ENCODE results near the gene NOD1. TPM values are rescaled to one million over a fixed set of nuclear protein-coding genes. Genes with fewer than 3 reads are reported as not detected.

The NOD1 gene
- total and polyA plus RNA-seq, 2 donors (not counting 1 experiment from before 2014, with no cell fraction given) = 20.6 to 28.8 TPM

GRCh38 chr7:30513762-30514161 lies 35.2 kb upstream of the NOD1 start:
- no peaks in the 10 kb centered on the region for H3K27me3 Mint-ChIP-seq
- DNase-seq (no peak), ATAC-seq (ENCODE audit: low read depth) (no peak)
- no peak overlapping the region for H3K4me3 ChIP-seq (ENCODE audit: control extremely low read depth in 1 of 5, extremely low read depth in 1 of 5, insufficient read depth in 1 of 5, low read depth in 2 of 5, low read length in 4 of 5)
- no peak for TF ChIP-seq CTCF (IDR thresholded peaks at IDR 0.05)
- no peak for TF ChIP-seq EZH2 (IDR thresholded peaks at IDR 0.05; ENCODE audit: borderline replicate concordance, insufficient read depth, low read depth, low read length, poor library complexity, severe bottlenecking)
- H3K27ac Mint-ChIP-seq = no peak overlapping the region
- H3K9ac ChIP-seq (ENCODE audit: low read length) = no peak overlapping the region
- H3K79me2 ChIP-seq (ENCODE audit: control insufficient read depth, insufficient read depth, low read length) = no peaks in the 10 kb centered on the region
- H3K36me3 ChIP-seq (replicated peaks in 1 of 2; ENCODE audit: control extremely low read depth in 1 of 2, control insufficient read depth in 1 of 2, extremely low read depth in 1 of 2, insufficient read depth in 2 of 2, low read length in 1 of 2) = no peaks in the 10 kb centered on the region
- no peaks in the 10 kb centered on the region for H3K9me3 Mint-ChIP-seq (ENCODE audit: insufficient read depth)
- H2AFZ ChIP-seq (ENCODE audit: insufficient read depth, low read depth, low read length, poor library complexity, severe bottlenecking) = no peak overlapping the region
- intact Hi-C loops (cut with micrococcal nuclease) = no loop called here
- no peak overlapping the region for H3K27ac ChIP-seq (ENCODE audit: low read length in 2 of 2)
- 100% methylated on average over 1 of the region's 2 CpGs for WGBS (ENCODE audit: insufficient coverage)
- POLR2A ChIA-PET = no interaction called here
- H4K20me1 ChIP-seq (ENCODE audit: control insufficient read depth, insufficient read depth, low read length, poor library complexity, severe bottlenecking) = no peaks in the 10 kb centered on the region
- H3K4me2 ChIP-seq (replicated peaks; ENCODE audit: low read depth, low read length, poor library complexity, severe bottlenecking) = no peak overlapping the region
- no peaks in the 10 kb centered on the region for H3K9me3 ChIP-seq (ENCODE audit: control extremely low read depth in 1 of 3, control insufficient read depth in 2 of 3, insufficient read depth in 1 of 3, low read length in 2 of 3)
- CTCF ChIA-PET = interaction anchor here (0.5 to 4.5 kb wide), 2 partner anchors 50 to 477 kb away, joined by 4 to 37 read pairs; no protein-coding TSS in a partner anchor
- H3K27me3 ChIP-seq (replicated peaks in 1 of 4; ENCODE audit: control extremely low read depth in 1 of 4, control insufficient read depth in 3 of 4, insufficient read depth in 4 of 4, low read length in 3 of 4) = no peaks in the 10 kb centered on the region
- no peak overlapping the region for H3K4me3 Mint-ChIP-seq
- H3K4me1 ChIP-seq (ENCODE audit: control insufficient read depth in 2 of 2, insufficient read depth in 2 of 2, low read length in 2 of 2) = no peaks in the 10 kb centered on the region
- no peaks in the 10 kb centered on the region for H3K4me1 Mint-ChIP-seq

- intact Hi-C loops (cut with micrococcal nuclease) = no loop called here
- no peak for TF ChIP-seq CTCF (IDR thresholded peaks at IDR 0.05)
- no peak for TF ChIP-seq EZH2 (IDR thresholded peaks at IDR 0.05; ENCODE audit: borderline replicate concordance, insufficient read depth, low read depth, low read length, poor library complexity, severe bottlenecking)
- WGBS (ENCODE audit: insufficient coverage) = 94% methylated on average over 1 of the region's 1 CpG
- Histone ChIP-seq H3K27ac (ENCODE audit: low read length in 2 of 2) (no peak overlapping the region), H3K27me3 (replicated peaks in 1 of 4; ENCODE audit: control extremely low read depth in 1 of 4, control insufficient read depth in 3 of 4, insufficient read depth in 4 of 4, low read length in 3 of 4) (no peaks in the 10 kb centered on the region), H3K9ac (ENCODE audit: low read length) (no peak overlapping the region), H3K4me2 (replicated peaks; ENCODE audit: low read depth, low read length, poor library complexity, severe bottlenecking) (no peak overlapping the region), H3K36me3 (replicated peaks in 1 of 2; ENCODE audit: control extremely low read depth in 1 of 2, control insufficient read depth in 1 of 2, extremely low read depth in 1 of 2, insufficient read depth in 2 of 2, low read length in 1 of 2) (no peaks in the 10 kb centered on the region), H3K4me1 (ENCODE audit: control insufficient read depth in 2 of 2, insufficient read depth in 2 of 2, low read length in 2 of 2) (no peaks in the 10 kb centered on the region), H3K9me3 (ENCODE audit: control extremely low read depth in 1 of 3, control insufficient read depth in 2 of 3, insufficient read depth in 1 of 3, low read length in 2 of 3) (peaks cover 0 to 3% (median 0%) of the 10 kb centered on the region in 3 donors), H4K20me1 (ENCODE audit: control insufficient read depth, insufficient read depth, low read length, poor library complexity, severe bottlenecking) (no peaks in the 10 kb centered on the region), H2AFZ (ENCODE audit: insufficient read depth, low read depth, low read length, poor library complexity, severe bottlenecking) (no peak overlapping the region), H3K4me3 (ENCODE audit: control extremely low read depth in 1 of 5, extremely low read depth in 1 of 5, insufficient read depth in 1 of 5, low read depth in 2 of 5, low read length in 4 of 5) (no peak overlapping the region), H3K79me2 (ENCODE audit: control insufficient read depth, insufficient read depth, low read length) (no peaks in the 10 kb centered on the region)
- no peak overlapping the region for H3K27ac Mint-ChIP-seq
- ChIA-PET CTCF (interaction anchor here (0.7 to 4.5 kb wide), 6 partner anchors 10 to 236 kb away, joined by 3 to 37 read pairs (median 4); no protein-coding TSS in a partner anchor), POLR2A (no interaction called here)
- H3K9me3 Mint-ChIP-seq (ENCODE audit: insufficient read depth) = no peaks in the 10 kb centered on the region
- no peak overlapping the region for H3K4me3 Mint-ChIP-seq
- no peaks in the 10 kb centered on the region for H3K4me1 Mint-ChIP-seq
- H3K27me3 Mint-ChIP-seq = no peaks in the 10 kb centered on the region
- DNase-seq (no peak), ATAC-seq (ENCODE audit: low read depth) (no peak)
Measured at GRCh38 chr7:30511973-30512662, 33.5 kb upstream of the NOD1 start.
